HEK293T (cell line): ENCODE results near the gene ERBB2.

Source experiments
- CTCF ChIA-PET: fragments of 350-600 bp; formaldehyde crosslinking; extraction: SDS; loops from one replicate; lab custom pipeline; 2021; ENCODE audit warnings: antibody characterized with exemption, inconsistent platforms; lab: Yijun Ruan, JAX
- POLR2A ChIA-PET: fragments of 350-600 bp; formaldehyde crosslinking; extraction: SDS; loops from one replicate; lab custom pipeline; 2020; ENCODE audit warnings: antibody characterized with exemption, inconsistent platforms; lab: Yijun Ruan, JAX
- DNase-seq: peaks from one replicate; pipeline ENCODE4 v3.0.0; 2012; ENCODE audit warnings: mixed read lengths; ENCODE audit errors: extremely low spot score
- ARNT ChIP-seq: fragments of 450-650 bp; IDR thresholded peaks from 2 replicates; pipeline ENCODE4 v1.6.1; 2017; ENCODE audit warnings: mild to moderate bottlenecking
- BHLHE40 ChIP-seq: fragments of 450-650 bp; IDR thresholded peaks from 2 replicates; pipeline ENCODE4 v1.6.1; 2016; ENCODE audit warnings: mild to moderate bottlenecking, moderate library complexity, borderline replicate concordance
- CTBP1 ChIP-seq: fragments of 450-650 bp; IDR thresholded peaks from 2 replicates; pipeline ENCODE4 v1.6.1; 2016; ENCODE audit warnings: borderline replicate concordance
- ELF4 ChIP-seq: fragments of 450-650 bp; IDR thresholded peaks from 2 replicates; pipeline ENCODE4 v1.6.1; 2017; ENCODE audit warnings: antibody characterized with exemption
- FOXA1 ChIP-seq: fragments of 450-650 bp; IDR thresholded peaks from 2 replicates; pipeline ENCODE4 v1.6.1; 2016; ENCODE audit warnings: mild to moderate bottlenecking
- FOXK2 ChIP-seq: fragments of 450-650 bp; IDR thresholded peaks from 2 replicates; pipeline ENCODE4 v1.6.1; 2016; ENCODE audit warnings: mild to moderate bottlenecking
- FOXM1 ChIP-seq: fragments of 450-650 bp; IDR thresholded peaks from 2 replicates; pipeline ENCODE4 v1.6.1; 2017; ENCODE audit warnings: mild to moderate bottlenecking, borderline replicate concordance
- HDGF ChIP-seq: fragments of 450-650 bp; IDR thresholded peaks from 2 replicates; pipeline ENCODE4 v1.6.1; 2017; ENCODE audit warnings: antibody characterized with exemption, borderline replicate concordance
- L3MBTL2 ChIP-seq: fragments of 450-650 bp; conservative IDR thresholded peaks from 2 replicates; pipeline ENCODE4 v1.6.1; 2016; ENCODE audit warnings: mild to moderate bottlenecking
- LEF1 ChIP-seq: fragments of 450-650 bp; IDR thresholded peaks from 2 replicates; pipeline ENCODE4 v1.6.1; 2017; ENCODE audit warnings: mild to moderate bottlenecking, borderline replicate concordance
- NFRKB ChIP-seq: fragments of 450-650 bp; IDR thresholded peaks from 2 replicates; pipeline ENCODE4 v1.6.1; 2016; ENCODE audit warnings: mild to moderate bottlenecking, moderate library complexity
- PKNOX1 ChIP-seq: fragments of 450-650 bp; IDR thresholded peaks from 2 replicates; pipeline ENCODE4 v1.6.1; 2016
- SP1 ChIP-seq: fragments of 450-650 bp; IDR thresholded peaks from 2 replicates; pipeline ENCODE4 v1.6.1; 2017
- SUZ12 ChIP-seq: fragments of 450-650 bp; IDR thresholded peaks from 2 replicates; pipeline ENCODE4 v1.6.1; 2016; ENCODE audit warnings: mild to moderate bottlenecking
- TARDBP ChIP-seq: fragments of 450-650 bp; IDR thresholded peaks from 2 replicates; pipeline ENCODE4 v1.6.1; 2016
- ZNF384 ChIP-seq: fragments of 450-650 bp; IDR thresholded peaks from 2 replicates; pipeline ENCODE4 v1.6.1; 2016

The ERBB2 gene

GRCh38 chr17:39735882-39736281 lies 36.0 kb downstream of the ERBB2 start:
- POLR2A ChIA-PET = interaction anchor here (1.6 kb wide), 1 partner anchor 48 kb away, joined by 4 read pairs; the partner anchor contains the start of gene PGAP3
- TF ChIP-seq SUZ12 (no peak), ELF4 (no peak), ZNF384 (no peak), LEF1 (no peak), PKNOX1 (no peak), HDGF (no peak), BHLHE40 (no peak), SP1 (no peak), ARNT (no peak), FOXA1 (no peak), NFRKB (no peak), FOXM1 (no peak), TARDBP (no peak), L3MBTL2 (no peak), CTBP1 (no peak), FOXK2 (no peak)
- CTCF ChIA-PET = no interaction called here
- no peak for DNase-seq

- CTCF ChIA-PET = no interaction called here
- TF ChIP-seq SP1 = no peak
- TF ChIP-seq ZNF384 = no peak
- no peak for TF ChIP-seq ELF4
- no peak for TF ChIP-seq SUZ12
- no peak for TF ChIP-seq FOXK2
- no peak for TF ChIP-seq PKNOX1
- TF ChIP-seq FOXA1 = no peak
- TF ChIP-seq ARNT = no peak
- no peak for TF ChIP-seq TARDBP
- no peak for TF ChIP-seq L3MBTL2
- POLR2A ChIA-PET = interaction anchor here (1.0 to 1.6 kb wide), 2 partner anchors 37 to 49 kb away, joined by 4 read pairs; partner anchors contain the start of genes ERBB2 and PGAP3
These were observed 36.7 kb downstream of the ERBB2 start for GRCh38 chr17:39736319-39737165.

GRCh38 chr17:39737206-39737759 lies 37.4 kb downstream of the ERBB2 start:
- TF ChIP-seq NFRKB (no peak), LEF1 (no peak), CTBP1 (no peak), ARNT (no peak), L3MBTL2 (no peak), TARDBP (no peak), ELF4 (no peak), SUZ12 (no peak)
- DNase-seq = no peak
- POLR2A ChIA-PET = interaction anchor here (1.0 to 1.6 kb wide), 2 partner anchors 38 to 50 kb away, joined by 4 read pairs; partner anchors contain the start of genes ERBB2 and PGAP3
- CTCF ChIA-PET = no interaction called here

More at GRCh38 chr17:39736319-39737165, 36.7 kb downstream of the ERBB2 start:
- DNase-seq = no peak

GRCh38 chr17:39737760-39738567 lies 38.1 kb downstream of the ERBB2 start, which contains the start of gene GRB7:
TSS of gene GRB7 (plus strand) at chr17:39737938. CDS start at chr17:39742302, 4,364 bp downstream.
- TF ChIP-seq LEF1 (no peak), FOXM1 (no peak), ARNT (no peak), ELF4 (no peak), PKNOX1 (no peak), SUZ12 (no peak)
- ChIA-PET POLR2A (interaction anchor here (1.0 kb wide), 1 partner anchor 38 kb away, joined by 4 read pairs; the partner anchor contains the start of gene ERBB2), CTCF (no interaction called here)
- no peak for DNase-seq

GRCh38 chr17:39738568-39738901 lies 38.7 kb downstream of the ERBB2 start:
- POLR2A ChIA-PET = no interaction called here
- TF ChIP-seq SUZ12 = no peak
- TF ChIP-seq ARNT = no peak
- TF ChIP-seq L3MBTL2 = no peak
- no peak for TF ChIP-seq TARDBP
- TF ChIP-seq SP1 = no peak
- TF ChIP-seq HDGF = no peak
- no peak for TF ChIP-seq BHLHE40
- no peak for TF ChIP-seq CTBP1

More at GRCh38 chr17:39738568-39738901, 38.7 kb downstream of the ERBB2 start:
- DNase-seq = no peak
- CTCF ChIA-PET = no interaction called here
